HL-60 (cell line): ENCODE measurements around the gene RUSF1.
"Not testable (repeated sequence)": the region's sequence is repeated elsewhere in the genome, so short reads cannot be mapped to it uniquely, and the experiment has no call there.

Source experiments
- DNase-seq, 2 experiments: peaks; one replicate each; pipeline ENCODE4 v3.0.0-alpha.2; 2010 to 2020; ENCODE audit warnings: low read depth in 1 of 2, low spot score in 1 of 2
- H3K27ac ChIP-seq: fragments of 250-450 bp; sonication (Bioruptor Pico); replicated peaks from 2 replicates; pipeline ENCODE4 v1.5.1; 2020; ENCODE audit warnings: mild to moderate bottlenecking, moderate library complexity
- H3K27me3 ChIP-seq: fragments of 250-450 bp; sonication (Bioruptor Pico); 2 replicates; pipeline ENCODE4 v1.5.1; 2021; ENCODE audit warnings: mild to moderate bottlenecking, moderate library complexity; ENCODE audit not compliant: insufficient read depth, poor library complexity, severe bottlenecking
- H3K4me3 ChIP-seq: replicated peaks from 2 replicates; pipeline ENCODE4 v1.5.1; 2011; ENCODE audit warnings: mild to moderate bottlenecking, control low read depth, low read length; ENCODE audit not compliant: insufficient read depth
- GABPA ChIP-seq: IDR thresholded peaks from 2 replicates; pipeline ENCODE4 v1.6.1; 2012; ENCODE audit warnings: low read depth
- POLR2AphosphoS5 ChIP-seq: IDR thresholded peaks from 2 replicates; pipeline ENCODE4 v1.6.1; 2012; ENCODE audit warnings: low read depth
- SPI1 ChIP-seq: IDR thresholded peaks from 2 replicates; pipeline ENCODE4 v1.6.1; 2012; ENCODE audit warnings: low read depth, mild to moderate bottlenecking, borderline replicate concordance
- TF ChIP-seq, protein P1 (sequence below): IDR thresholded peaks from one replicate; pipeline ENCODE4 v1.5.1; 2011; ENCODE audit warnings: low read length, control low read depth, inconsistent platforms; ENCODE audit not compliant: insufficient read depth
- TF ChIP-seq, protein P2 (sequence below): IDR thresholded peaks from 2 replicates; pipeline ENCODE4 v1.6.1; 2012; ENCODE audit warnings: low read depth; ENCODE audit not compliant: insufficient replicate concordance

The RUSF1 gene

DNA sequence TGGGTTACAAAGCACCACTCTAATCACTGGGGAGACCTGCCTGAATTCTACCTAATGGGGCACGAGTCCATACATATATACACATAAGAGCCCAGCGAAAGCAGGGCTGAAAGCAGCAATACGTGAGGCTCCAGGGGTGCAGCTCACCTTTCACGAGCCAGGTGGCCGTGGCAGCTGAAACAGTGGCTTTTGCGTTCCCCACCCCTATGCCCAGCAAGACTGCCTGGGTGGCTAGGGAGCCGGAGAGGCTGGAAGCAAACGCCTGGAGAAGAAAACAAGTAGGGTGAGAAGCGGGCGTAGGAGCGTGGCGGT, 618 bp downstream of the RUSF1 start:
- H3K4me3 ChIP-seq = peak overlapping the region; percentile 98
- DNase-seq = no peak
- H3K27me3 ChIP-seq = no peaks in the 10 kb centered on the region
- H3K27ac ChIP-seq = peak overlapping the region; percentile 92
- no peak for TF ChIP-seq POLR2AphosphoS5
- TF ChIP-seq, protein P1, sequence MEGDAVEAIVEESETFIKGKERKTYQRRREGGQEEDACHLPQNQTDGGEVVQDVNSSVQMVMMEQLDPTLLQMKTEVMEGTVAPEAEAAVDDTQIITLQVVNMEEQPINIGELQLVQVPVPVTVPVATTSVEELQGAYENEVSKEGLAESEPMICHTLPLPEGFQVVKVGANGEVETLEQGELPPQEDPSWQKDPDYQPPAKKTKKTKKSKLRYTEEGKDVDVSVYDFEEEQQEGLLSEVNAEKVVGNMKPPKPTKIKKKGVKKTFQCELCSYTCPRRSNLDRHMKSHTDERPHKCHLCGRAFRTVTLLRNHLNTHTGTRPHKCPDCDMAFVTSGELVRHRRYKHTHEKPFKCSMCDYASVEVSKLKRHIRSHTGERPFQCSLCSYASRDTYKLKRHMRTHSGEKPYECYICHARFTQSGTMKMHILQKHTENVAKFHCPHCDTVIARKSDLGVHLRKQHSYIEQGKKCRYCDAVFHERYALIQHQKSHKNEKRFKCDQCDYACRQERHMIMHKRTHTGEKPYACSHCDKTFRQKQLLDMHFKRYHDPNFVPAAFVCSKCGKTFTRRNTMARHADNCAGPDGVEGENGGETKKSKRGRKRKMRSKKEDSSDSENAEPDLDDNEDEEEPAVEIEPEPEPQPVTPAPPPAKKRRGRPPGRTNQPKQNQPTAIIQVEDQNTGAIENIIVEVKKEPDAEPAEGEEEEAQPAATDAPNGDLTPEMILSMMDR = no peak

DNA sequence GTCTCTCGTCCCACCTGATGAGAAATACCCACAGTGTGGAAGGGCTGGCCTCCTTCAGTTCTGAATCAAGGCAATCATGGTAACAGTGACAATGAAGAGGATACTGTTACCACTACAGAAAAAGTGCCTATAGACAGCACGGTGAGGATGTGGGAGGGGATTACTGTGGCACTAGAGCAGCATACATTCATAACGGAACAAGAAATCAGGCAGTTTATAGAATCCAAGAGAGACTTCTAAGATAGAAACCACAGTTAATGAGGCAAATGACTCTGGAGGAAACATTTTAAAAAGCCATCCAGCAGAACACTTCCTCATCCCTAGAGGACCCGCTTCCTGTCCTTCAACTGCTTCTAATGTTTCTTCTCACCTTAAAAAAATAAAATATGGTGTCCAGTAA, 2.7 kb downstream of the RUSF1 start:
- H3K27ac ChIP-seq = peak overlapping the region; percentile 47
- H3K4me3 ChIP-seq = no peak overlapping the region
- H3K27me3 ChIP-seq = no peaks in the 10 kb centered on the region
- peak in 1 of 2 experiments; percentile 32 for DNase-seq
- peak; percentile 69 for TF ChIP-seq SPI1
- peak; percentile 27; the same call in 1 of the 2 replicates for TF ChIP-seq GABPA
- TF ChIP-seq, protein P1 = no peak

DNA sequence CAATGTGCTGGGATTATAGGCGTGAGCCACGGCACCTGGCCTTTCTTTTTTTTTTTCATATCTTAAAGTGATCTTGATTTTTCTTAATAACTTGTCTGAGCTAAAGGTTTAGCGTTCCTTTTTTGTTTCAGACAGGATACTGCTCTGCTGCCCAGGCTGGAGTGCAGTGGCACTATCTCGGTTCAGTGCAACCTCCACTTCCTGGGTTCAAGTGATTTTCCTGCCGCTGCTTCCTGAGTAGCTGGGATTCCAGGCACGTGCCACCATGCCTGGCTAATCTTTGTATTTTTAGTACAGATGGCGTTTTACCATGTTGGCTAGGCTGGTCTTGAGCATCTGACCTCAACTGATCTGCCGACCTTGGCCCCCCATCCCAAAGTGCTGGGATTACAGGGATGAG, 4.0 kb downstream of the RUSF1 start:
- TF ChIP-seq, protein P1 = no peak
- no peak for TF ChIP-seq POLR2AphosphoS5
- no peak for TF ChIP-seq SPI1
- TF ChIP-seq GABPA = no peak
- TF ChIP-seq, protein P2, sequence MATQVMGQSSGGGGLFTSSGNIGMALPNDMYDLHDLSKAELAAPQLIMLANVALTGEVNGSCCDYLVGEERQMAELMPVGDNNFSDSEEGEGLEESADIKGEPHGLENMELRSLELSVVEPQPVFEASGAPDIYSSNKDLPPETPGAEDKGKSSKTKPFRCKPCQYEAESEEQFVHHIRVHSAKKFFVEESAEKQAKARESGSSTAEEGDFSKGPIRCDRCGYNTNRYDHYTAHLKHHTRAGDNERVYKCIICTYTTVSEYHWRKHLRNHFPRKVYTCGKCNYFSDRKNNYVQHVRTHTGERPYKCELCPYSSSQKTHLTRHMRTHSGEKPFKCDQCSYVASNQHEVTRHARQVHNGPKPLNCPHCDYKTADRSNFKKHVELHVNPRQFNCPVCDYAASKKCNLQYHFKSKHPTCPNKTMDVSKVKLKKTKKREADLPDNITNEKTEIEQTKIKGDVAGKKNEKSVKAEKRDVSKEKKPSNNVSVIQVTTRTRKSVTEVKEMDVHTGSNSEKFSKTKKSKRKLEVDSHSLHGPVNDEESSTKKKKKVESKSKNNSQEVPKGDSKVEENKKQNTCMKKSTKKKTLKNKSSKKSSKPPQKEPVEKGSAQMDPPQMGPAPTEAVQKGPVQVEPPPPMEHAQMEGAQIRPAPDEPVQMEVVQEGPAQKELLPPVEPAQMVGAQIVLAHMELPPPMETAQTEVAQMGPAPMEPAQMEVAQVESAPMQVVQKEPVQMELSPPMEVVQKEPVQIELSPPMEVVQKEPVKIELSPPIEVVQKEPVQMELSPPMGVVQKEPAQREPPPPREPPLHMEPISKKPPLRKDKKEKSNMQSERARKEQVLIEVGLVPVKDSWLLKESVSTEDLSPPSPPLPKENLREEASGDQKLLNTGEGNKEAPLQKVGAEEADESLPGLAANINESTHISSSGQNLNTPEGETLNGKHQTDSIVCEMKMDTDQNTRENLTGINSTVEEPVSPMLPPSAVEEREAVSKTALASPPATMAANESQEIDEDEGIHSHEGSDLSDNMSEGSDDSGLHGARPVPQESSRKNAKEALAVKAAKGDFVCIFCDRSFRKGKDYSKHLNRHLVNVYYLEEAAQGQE = no peak
- H3K4me3 ChIP-seq = no peak overlapping the region
- H3K27me3 ChIP-seq = no peaks in the 10 kb centered on the region
- DNase-seq = no peak
- H3K27ac ChIP-seq = no peak overlapping the region

DNA sequence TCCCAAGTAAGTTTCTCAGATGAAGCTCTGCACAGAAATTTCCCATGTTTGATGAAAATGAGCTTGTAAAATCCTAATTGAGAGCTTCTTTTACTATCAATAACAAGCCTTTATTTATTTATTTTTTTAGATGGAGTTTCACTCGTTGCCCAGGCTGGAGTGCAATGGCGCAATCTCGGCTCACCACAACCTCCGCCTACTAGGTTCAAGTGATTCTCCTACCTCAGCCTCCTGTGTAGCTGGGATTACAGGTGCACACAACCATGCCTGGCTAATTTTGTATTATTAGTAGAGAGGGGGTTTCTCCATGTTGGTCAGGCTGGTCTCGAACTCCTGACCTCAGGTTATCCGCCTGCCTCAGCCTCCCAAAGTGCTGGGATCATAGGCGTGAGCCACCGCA, 4.6 kb downstream of the RUSF1 start:
- H3K27me3 ChIP-seq, H3K4me3 ChIP-seq, H3K27ac ChIP-seq, DNase-seq: not testable (repeated sequence)

DNA sequence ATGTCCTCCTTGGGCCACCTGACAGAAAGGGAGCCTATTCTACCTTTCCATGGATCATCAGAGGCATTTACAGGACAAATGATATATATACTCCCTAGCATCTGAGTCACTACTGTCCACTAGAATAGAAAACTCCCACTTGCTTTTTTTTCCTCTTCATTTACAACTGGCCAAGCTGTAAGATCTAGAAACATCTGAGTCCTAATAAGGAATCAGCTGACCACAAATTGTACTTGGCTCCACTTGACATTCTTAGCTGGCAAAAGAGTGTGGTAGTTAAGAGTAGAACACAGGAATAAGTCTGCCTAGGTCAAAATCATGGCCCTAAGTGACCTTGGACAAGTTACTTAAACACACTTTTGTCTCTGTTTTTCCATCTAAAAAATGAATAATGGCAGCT, 5.2 kb downstream of the RUSF1 start:
- DNase-seq = no peak
- no peaks in the 10 kb centered on the region for H3K27me3 ChIP-seq
- no peak overlapping the region for H3K4me3 ChIP-seq
- no peak for TF ChIP-seq POLR2AphosphoS5
- no peak for TF ChIP-seq SPI1
- TF ChIP-seq GABPA = no peak
- no peak overlapping the region for H3K27ac ChIP-seq

DNA sequence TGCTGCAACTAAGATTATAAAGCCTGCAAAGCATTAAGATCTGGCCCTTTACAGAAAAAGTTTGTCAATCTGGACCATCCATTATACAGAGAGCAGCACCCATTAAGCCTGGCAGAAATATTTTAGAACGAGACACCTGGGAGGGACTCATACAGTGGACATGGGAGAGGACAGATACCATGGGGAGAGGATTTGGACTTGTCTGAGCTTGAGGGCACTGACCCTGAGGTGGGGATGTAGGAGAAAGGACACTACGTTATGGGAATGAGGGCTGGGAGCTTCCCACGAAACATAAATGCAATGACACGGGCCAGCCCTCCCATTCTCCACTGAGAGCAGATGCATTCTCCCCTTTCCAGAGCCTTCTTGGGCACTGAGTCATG, 6.2 kb downstream of the RUSF1 start:
- DNase-seq = no peak
- H3K27me3 ChIP-seq = no peaks in the 10 kb centered on the region
- no peak overlapping the region for H3K4me3 ChIP-seq
- no peak overlapping the region for H3K27ac ChIP-seq
- TF ChIP-seq GABPA (no peak), SPI1 (no peak), POLR2AphosphoS5 (no peak)
- TF ChIP-seq, protein P2 = no peak
- TF ChIP-seq, protein P1 = no peak
